Limb (tissue), 2 donors: ENCODE measurements around the gene GPR37.

ENCODE experiments used
- DNase-seq, 2 donors: peaks; one replicate each; pipeline ENCODE4 v3.0.0-alpha.2; 2016; ENCODE audit errors: extremely low spot score in 2 of 2

GPR37 gene

GRCh38 chr7:124728610-124729009, 37.0 kb downstream of the GPR37 start:
- DNase-seq: no peak

GRCh38 chr7:124724507-124725192, 40.9 kb downstream of the GPR37 start:
- DNase-seq: no peak

- no peak for DNase-seq
Measured at GRCh38 chr7:124724079-124724478, 41.5 kb downstream of the GPR37 start.

GRCh38 chr7:124723012-124723411, 42.6 kb downstream of the GPR37 start:
- DNase-seq: no peak

- no peak for DNase-seq
Measured at GRCh38 chr7:124722292-124722691, 43.3 kb downstream of the GPR37 start.

DNA sequence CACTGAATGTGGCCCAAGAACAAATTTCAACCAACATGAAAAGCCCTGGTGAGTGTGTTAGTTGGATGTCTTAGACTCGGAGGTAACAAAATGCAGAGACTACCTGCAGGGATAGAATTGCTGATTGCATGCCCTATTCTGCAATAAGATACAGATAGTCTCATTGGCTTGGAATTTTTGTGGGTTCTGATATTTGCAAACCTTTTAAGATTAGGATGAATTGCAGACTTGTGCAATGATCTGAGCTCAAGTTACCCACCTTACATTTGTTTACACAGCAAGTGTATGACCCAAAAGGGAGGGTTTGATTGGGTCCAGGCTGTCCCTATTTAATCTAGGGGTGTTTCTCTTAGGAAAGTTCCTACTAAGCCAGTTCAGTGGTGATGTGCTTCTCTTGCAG, 45.4 kb downstream of the GPR37 start:
- DNase-seq: no peak

- DNase-seq: no peak
Measured at GRCh38 chr7:124718032-124718766, 47.4 kb downstream of the GPR37 start.

GRCh38 chr7:124716894-124717293, 48.7 kb downstream of the GPR37 start:
- DNase-seq: no peak

DNA sequence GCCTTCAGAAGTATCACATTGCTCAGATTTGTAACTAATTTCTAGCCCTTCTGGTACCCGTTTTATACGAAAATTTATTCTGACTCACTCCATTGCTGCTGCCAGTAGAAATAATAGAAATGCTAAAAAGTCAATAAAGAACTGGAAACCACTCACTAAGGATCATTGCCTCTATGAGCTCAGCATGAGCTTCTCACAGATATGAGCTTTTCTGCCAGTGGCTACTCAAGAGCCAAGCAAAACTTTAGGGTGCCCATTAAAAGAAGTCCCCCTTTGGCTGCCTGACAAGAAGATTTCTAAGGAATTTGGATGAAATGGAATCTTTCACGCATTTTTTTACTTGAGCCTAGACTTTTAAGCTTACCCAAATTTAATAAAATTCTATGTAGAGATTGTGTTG, 52.5 kb downstream of the GPR37 start:
- DNase-seq: no peak

GRCh38 chr7:124712017-124712416, 53.6 kb downstream of the GPR37 start:
- no peak for DNase-seq

- no peak for DNase-seq
Measured at GRCh38 chr7:124702385-124702784, 63.2 kb downstream of the GPR37 start.

DNA sequence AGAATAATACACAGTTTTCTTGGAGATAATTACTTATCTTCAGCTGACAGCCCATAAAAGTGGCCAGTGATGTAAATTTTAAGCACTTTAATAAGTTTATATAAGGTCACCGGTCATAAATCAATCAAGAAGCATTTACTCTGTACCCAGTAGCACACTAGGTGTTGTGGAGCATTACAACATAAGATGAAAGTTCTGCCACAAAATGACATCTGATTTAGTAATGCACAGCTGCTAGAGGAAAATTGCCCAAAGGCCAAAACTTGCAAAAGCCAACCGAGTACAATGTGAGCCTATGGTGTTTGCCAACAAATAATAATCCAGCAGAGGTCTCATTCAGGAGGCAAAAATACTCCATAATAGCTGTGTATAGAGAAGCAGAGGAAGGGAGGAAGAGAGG, 63.6 kb downstream of the GPR37 start:
- DNase-seq: no peak

DNA sequence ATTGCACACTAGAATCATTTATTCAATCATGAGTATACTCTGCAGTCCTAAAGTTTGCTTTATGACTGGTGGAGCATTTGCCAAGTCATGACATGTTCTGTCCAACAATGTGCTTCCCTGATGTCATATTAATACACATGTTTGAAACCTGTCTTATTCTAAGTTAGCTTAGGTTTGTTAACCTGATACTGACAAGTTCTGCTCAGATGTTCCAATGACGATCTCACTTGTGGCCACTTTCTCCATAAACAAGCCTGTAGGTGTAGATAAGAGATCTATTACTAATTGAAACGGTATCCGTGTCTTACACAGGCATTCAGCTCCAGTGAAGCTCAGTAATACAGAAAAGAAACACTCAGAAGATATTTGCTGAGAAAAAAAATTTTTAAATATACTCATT, 64.9 kb downstream of the GPR37 start:
- DNase-seq: no peak

GRCh38 chr7:124698964-124699363, 66.6 kb downstream of the GPR37 start:
- DNase-seq: no peak

GRCh38 chr7:124697746-124698145, 67.8 kb downstream of the GPR37 start:
- DNase-seq: no peak
